H1 (cell line): ENCODE results near the gene BNC2. TPM values are rescaled to one million over a fixed set of nuclear protein-coding genes. Genes with fewer than 3 reads are reported as not detected.

Experiments
- BCL11A ChIP-seq, 2 experiments: IDR thresholded peaks; one replicate each; pipeline ENCODE4 v1.6.1; 2011; ENCODE audit warnings: low read depth in 2 of 2, low read length in 2 of 2, mild to moderate bottlenecking in 2 of 2
- GABPA ChIP-seq: IDR thresholded peaks from 2 replicates; pipeline ENCODE4 v1.6.1; 2011; ENCODE audit warnings: mild to moderate bottlenecking, low read length, moderate library complexity, borderline replicate concordance; ENCODE audit not compliant: insufficient read depth
- NRF1 ChIP-seq: IDR thresholded peaks from 2 replicates; pipeline ENCODE4 v1.6.1; 2011; ENCODE audit warnings: mild to moderate bottlenecking, low read depth, low read length, improper control_type of control experiment
- SP1 ChIP-seq: IDR thresholded peaks from 2 replicates; pipeline ENCODE4 v1.6.1; 2011; ENCODE audit warnings: low read depth, low read length
- TBP ChIP-seq: IDR thresholded peaks from 2 replicates; pipeline ENCODE4 v1.6.1; 2011; ENCODE audit warnings: low read depth, low read length, improper control_type of control experiment
- USF2 ChIP-seq: IDR thresholded peaks from 2 replicates; pipeline ENCODE4 v1.6.1; 2011; ENCODE audit warnings: low read length, improper control_type of control experiment
- polyA plus RNA-seq, 7 experiments: library from polyadenylated mRNA; depleted of rRNA in 3 of 7; stranded (reverse) in 5 of 7; unstranded in 2 of 7; fragments of >200 nt in 5 of 7; fragments of 200-250 nt in 2 of 7; gene quantifications; 1 replicate in 5 of 7; 2 replicates in 1 of 7; 4 replicates in 1 of 7; pipeline versions ENCODE4 v1.2.1 to v1.2.3, GENCODE V29; 2011 to 2013; ENCODE audit warnings: missing spikeins in 2 of 7, mixed read lengths in 2 of 7
- total RNA-seq: library from RNA; stranded (reverse); fragmentation: NEBNext Ultra II Directional; extraction: Animal tissue kit (Norgen Biotek cat#: 25700); gene quantifications from 2 replicates; pipeline ENCODE4 v1.2.1, GENCODE V29; 2021

Gene BNC2
- total and polyA plus RNA-seq, 2 of the 8 experiments (the other 6 are each of a cell fraction or from before 2014, with no cell fraction given), result 16.0 to 26.8 TPM

GRCh38 chr9:16628413-16628812 lies 242.1 kb downstream of the BNC2 start (continued):
- TF ChIP-seq NRF1, result no peak
- no peak for TF ChIP-seq USF2
- no peak for TF ChIP-seq TBP
- no peak for TF ChIP-seq BCL11A (IDR thresholded peaks at IDR 0.05; ENCODE audit: low read depth in 2 of 2, low read length in 2 of 2)
- TF ChIP-seq GABPA, result no peak
- no peak for TF ChIP-seq SP1
